Measurements from ENCODE around the gene PLB1.

DNA sequence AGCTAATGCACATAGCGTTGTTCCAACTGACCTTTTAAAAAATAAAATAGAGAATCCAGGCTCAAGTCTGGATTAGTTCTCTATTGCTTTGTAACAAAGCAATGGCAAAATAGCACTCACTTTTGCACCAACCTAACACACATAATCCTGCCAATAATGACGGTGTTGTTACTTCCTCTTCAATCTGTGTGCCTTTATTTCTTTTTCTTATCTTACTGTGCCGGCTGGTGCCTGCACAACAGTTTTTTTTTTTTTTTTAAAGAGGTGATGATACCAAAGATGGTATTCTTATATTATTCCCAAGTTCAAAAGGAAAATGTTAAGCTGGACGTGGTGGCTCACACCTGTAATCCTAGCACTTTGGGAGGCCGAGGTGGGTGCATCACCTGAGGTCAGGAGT, 3.4 kb downstream of the PLB1 start:
- TF ChIP-seq, protein P1, sequence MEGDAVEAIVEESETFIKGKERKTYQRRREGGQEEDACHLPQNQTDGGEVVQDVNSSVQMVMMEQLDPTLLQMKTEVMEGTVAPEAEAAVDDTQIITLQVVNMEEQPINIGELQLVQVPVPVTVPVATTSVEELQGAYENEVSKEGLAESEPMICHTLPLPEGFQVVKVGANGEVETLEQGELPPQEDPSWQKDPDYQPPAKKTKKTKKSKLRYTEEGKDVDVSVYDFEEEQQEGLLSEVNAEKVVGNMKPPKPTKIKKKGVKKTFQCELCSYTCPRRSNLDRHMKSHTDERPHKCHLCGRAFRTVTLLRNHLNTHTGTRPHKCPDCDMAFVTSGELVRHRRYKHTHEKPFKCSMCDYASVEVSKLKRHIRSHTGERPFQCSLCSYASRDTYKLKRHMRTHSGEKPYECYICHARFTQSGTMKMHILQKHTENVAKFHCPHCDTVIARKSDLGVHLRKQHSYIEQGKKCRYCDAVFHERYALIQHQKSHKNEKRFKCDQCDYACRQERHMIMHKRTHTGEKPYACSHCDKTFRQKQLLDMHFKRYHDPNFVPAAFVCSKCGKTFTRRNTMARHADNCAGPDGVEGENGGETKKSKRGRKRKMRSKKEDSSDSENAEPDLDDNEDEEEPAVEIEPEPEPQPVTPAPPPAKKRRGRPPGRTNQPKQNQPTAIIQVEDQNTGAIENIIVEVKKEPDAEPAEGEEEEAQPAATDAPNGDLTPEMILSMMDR (IDR thresholded peaks at IDR 0.05): no peak
- TF ChIP-seq POLR2A (IDR thresholded peaks at IDR 0.05): no peak
